Measurements from ENCODE around the gene IL20.

DNA sequence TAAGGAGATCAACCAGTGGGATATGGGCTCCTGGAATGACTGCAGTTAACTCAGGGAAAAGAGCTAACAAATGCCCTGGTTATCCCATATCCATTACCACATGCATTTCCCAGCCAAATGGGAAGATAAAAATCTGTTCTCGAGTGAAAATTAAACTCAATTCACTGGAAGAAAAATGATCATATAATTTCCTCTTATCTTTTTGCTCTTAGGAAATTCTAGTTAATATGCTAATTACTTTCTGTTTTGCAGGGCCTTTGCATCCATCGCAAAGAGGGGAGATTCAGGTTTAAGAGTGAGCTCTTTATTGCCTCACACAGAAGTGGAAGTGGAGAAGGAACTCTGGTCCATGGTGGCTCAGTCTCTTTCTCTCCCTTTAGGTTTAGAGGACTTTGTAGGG lies 28.0 kb downstream of the IL20 start:
- TF ChIP-seq, protein P1, sequence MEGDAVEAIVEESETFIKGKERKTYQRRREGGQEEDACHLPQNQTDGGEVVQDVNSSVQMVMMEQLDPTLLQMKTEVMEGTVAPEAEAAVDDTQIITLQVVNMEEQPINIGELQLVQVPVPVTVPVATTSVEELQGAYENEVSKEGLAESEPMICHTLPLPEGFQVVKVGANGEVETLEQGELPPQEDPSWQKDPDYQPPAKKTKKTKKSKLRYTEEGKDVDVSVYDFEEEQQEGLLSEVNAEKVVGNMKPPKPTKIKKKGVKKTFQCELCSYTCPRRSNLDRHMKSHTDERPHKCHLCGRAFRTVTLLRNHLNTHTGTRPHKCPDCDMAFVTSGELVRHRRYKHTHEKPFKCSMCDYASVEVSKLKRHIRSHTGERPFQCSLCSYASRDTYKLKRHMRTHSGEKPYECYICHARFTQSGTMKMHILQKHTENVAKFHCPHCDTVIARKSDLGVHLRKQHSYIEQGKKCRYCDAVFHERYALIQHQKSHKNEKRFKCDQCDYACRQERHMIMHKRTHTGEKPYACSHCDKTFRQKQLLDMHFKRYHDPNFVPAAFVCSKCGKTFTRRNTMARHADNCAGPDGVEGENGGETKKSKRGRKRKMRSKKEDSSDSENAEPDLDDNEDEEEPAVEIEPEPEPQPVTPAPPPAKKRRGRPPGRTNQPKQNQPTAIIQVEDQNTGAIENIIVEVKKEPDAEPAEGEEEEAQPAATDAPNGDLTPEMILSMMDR (IDR thresholded peaks at IDR 0.05) = no peak
- no peak for TF ChIP-seq POLR2A (IDR thresholded peaks at IDR 0.05)
